ENCODE measurements around the gene MPPED1. TPM values are rescaled to one million over a fixed set of nuclear protein-coding genes. Genes with fewer than 3 reads are reported as not detected.

MPPED1 gene
- total RNA-seq, 3 donors from 2014 or later, result 0.17 TPM; not detected in 2

DNA sequence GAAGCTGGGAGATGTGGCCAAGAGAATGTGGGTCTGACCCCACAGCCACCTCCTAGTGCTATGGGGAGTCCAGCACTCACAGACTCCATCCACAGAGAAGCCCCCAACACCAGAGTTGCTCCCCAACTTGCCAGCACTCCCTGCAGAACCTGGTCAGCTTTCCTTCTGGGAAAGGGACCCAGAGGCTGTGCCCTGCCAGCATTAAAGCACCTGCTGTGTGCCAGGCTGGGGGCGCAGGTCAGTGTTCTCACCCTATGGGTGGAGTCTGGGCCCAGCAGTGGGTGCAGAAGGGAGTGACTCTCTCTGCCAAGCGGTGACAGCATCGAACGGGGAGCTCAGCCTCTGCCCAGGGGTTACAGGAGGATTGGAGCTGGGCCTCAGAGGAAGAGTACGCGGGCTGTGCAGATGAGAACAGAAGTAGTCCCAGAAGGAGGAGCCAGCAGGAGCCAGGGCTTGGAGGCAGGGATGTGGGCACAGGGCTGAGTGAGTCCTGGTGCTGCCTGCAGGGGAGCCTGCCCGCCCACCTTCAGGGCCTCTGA is 114.4 kb downstream of the MPPED1 start:
- H3K9me3 ChIP-seq, result no peaks in the 10 kb centered on the region
- H3K4me1 ChIP-seq (ENCODE audit: low read depth), result no peaks in the 10 kb centered on the region
- DNase-seq (no peak), ATAC-seq (no peak)
- H3K4me3 ChIP-seq, result no peak overlapping the region
- intact Hi-C loops (cut with DNase I, micrococcal nuclease), result no loop called here
- no peak for TF ChIP-seq CTCF (IDR thresholded peaks at IDR 0.05)
- H3K36me3 ChIP-seq (ENCODE audit: low read depth), result no peaks in the 10 kb centered on the region

DNA sequence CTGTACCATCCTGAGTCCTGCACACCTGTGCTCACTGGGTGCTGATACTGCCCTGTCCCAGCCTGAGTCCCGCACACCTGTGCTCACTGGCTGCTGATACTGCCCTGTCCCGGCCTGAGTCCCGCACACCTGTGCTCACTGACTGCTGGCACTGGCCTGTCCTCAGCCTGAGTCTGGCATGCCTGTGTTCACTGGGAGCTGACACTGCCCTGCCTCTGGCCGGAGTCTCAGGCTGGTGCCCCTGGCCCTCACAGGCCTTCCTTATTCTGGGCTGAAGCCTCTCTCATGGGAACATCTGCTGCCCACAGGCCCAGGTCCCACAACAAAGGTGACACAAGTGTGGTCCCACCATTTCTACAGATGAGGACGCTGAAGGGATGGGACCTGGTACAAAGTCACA is 115.1 kb downstream of the MPPED1 start:
- no peak for ATAC-seq
- no peaks in the 10 kb centered on the region for H3K36me3 ChIP-seq (ENCODE audit: low read depth)
- no peaks in the 10 kb centered on the region for H3K4me1 ChIP-seq (ENCODE audit: low read depth)
- no peak for TF ChIP-seq CTCF (IDR thresholded peaks at IDR 0.05)
- intact Hi-C loops (cut with DNase I, micrococcal nuclease), result no loop called here
- H3K9me3 ChIP-seq, result no peaks in the 10 kb centered on the region
- H3K4me3 ChIP-seq, result no peak overlapping the region
- DNase-seq, result no peak

DNA sequence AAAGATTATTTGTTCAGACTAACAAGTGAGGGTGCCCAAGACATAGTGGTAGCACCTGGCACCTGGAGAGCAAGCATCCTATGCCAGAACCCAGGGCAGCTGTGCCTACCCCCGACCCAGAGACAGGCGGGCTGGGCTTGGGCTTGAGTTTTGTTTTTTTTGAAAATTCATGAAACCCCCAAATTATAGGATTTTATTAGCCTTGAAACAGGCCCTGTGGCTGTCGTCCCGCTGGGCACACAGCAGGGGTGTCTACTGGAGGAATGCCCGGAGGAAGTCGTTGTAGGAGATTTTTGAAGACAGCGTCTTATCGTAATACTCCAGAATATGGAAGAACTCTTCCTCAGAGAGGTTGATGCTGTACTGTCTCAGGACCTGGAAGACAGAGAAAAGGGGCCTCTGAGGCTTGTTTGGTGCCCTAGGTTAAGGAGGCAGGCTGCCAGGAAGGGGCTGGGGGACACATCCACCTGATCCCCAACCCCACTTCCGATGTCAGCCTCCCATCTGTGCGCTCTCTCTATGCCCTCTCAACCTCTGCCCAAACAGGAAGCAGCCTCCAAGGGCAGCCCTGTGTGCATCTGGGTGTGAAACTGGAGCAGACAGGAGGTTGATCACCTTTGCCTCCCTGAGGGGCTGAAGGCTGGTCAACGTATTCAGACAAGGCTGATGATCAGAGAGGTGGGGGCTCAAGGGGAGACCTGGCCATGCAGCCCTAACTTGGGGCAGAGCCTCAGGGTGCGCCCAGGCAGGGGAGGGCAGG is 117.0 kb downstream of the MPPED1 start:
- intact Hi-C loops (cut with DNase I, micrococcal nuclease), result no loop called here
- H3K9me3 ChIP-seq, result no peaks in the 10 kb centered on the region
- H3K4me3 ChIP-seq, result no peak overlapping the region
- ATAC-seq, result no peak
- DNase-seq, result no peak
- no peaks in the 10 kb centered on the region for H3K4me1 ChIP-seq (ENCODE audit: low read depth)
- H3K36me3 ChIP-seq (ENCODE audit: low read depth), result no peaks in the 10 kb centered on the region
- TF ChIP-seq CTCF (IDR thresholded peaks at IDR 0.05), result no peak

DNA sequence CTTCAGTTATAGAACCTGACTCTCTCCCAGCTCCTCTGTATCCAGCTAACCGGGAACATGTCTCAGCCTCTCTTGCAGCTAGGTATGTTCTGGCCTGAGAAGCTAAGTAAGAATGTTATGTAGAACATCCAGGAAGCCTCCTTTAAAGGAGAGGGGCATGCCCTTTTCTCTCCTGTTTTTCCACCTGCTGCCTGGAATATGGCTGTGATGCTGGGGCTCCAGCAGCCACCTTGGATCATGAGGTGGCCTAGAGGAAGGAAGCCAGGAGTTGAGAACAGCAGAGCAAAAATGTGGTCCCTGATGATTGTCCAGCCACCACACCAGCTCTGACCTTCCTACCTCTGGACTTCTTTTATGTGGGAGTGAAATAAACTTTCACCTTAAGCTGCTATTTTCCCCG is 117.6 kb downstream of the MPPED1 start:
- intact Hi-C loops (cut with DNase I, micrococcal nuclease), result no loop called here
- Histone ChIP-seq H3K4me3 (no peak overlapping the region), H3K4me1 (ENCODE audit: low read depth) (no peaks in the 10 kb centered on the region), H3K36me3 (ENCODE audit: low read depth) (no peaks in the 10 kb centered on the region), H3K9me3 (no peaks in the 10 kb centered on the region)
- no peak for TF ChIP-seq CTCF (IDR thresholded peaks at IDR 0.05)
- ATAC-seq (no peak), DNase-seq (no peak)

GRCh38 chr22:43529934-43530333 is 118.1 kb downstream of the MPPED1 start:
- ATAC-seq, result no peak
- H3K4me3 ChIP-seq, result no peak overlapping the region
- intact Hi-C loops (cut with DNase I, micrococcal nuclease), result no loop called here
- H3K36me3 ChIP-seq (ENCODE audit: low read depth), result no peaks in the 10 kb centered on the region
- H3K9me3 ChIP-seq, result no peaks in the 10 kb centered on the region
- no peak for TF ChIP-seq CTCF (IDR thresholded peaks at IDR 0.05)
- no peaks in the 10 kb centered on the region for H3K4me1 ChIP-seq (ENCODE audit: low read depth)
- DNase-seq, result no peak
